GM21360 (cell line): Measurements from ENCODE around the gene LAMA2.

ENCODE experiments used
- ATAC-seq: cut with Tn5 transposase; IDR thresholded peaks from one replicate; pipeline ENCODE4 v1.9.1; 2021; ENCODE audit warnings: mild to moderate bottlenecking, moderate library complexity; ENCODE audit not compliant: unreplicated experiment

Gene LAMA2

DNA sequence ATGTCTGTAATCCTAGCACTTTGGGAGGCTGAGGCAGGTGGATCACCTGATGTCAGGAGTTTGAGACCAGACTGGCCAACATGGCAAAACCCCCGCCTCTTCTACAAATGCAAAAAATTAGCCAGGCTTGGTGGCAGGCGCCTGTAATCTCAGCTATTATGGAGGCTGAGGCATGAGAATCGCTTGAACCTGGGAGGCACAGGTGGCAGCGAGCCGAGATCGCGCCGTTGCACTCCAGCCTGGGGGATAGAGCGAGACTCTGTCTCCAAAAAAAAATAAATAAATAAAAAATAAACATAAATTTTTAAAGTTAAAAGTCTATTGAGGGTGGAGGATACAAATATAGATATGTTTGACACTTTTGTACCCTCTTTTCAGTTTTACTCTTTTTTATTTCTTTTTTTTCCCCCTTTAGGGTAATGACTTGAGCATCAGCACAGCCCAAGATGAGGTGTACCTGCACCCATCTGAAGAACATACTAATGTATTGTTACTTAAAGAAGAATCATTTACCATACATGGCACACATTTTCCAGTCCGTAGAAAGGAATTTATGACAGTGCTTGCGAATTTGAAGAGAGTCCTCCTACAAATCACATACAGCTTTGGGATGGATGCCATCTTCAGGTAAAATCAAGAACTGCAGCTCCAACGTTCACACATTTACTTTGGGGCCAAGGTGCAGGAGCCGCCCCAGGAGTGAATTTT lies 368.9 kb downstream of the LAMA2 start:
- ATAC-seq: peak; percentile 94

DNA sequence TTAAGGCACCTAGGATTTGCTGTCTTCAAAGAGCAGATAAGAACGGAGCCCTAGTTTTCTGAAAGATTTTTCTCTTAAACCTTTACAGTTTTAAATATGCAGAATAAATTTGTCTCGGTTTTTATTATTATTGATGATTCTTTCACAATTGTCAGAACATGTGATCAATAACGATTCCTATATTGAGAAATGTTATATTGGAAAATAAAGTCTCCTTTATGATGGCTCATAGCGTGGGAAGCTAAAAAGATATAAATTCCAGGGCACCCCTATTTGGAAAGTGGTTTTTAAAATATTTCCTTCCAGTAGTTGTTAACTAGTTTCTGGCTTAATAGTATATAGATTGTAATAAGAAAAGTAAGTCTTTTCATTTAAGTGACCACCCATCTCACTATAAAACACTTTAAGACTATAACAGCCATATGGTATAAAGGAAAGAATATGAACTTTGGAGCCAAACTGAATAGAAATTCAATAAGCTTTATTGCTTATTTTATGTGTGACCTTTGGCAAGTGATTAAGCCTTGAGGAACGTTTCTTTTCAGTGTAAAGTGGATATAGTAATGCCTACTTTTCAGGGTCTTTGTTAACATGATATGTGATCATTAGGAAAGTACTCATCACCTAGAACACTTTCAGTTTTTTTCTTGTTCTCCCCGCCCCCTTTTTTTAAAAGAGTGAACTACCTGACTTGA lies 369.6 kb downstream of the LAMA2 start:
- no peak for ATAC-seq

DNA sequence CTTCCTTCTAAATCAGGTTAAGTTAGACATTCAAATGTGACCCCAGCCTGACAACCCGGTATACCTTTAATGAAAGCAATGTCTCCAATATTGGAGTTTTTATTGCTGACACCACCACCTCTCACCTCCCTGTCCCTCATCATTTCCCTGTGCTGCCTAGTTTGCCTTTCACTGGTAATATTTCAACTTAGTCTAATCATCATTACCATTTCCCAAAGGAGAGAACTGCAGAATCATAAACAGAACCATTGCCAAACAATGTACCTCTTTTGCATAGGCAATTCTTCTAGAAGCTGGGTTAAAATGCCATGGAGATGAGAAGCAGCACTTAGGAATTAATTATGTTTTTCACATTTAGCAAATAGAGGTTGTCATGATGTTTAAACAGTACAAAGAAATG lies 370.3 kb downstream of the LAMA2 start:
- no peak for ATAC-seq

DNA sequence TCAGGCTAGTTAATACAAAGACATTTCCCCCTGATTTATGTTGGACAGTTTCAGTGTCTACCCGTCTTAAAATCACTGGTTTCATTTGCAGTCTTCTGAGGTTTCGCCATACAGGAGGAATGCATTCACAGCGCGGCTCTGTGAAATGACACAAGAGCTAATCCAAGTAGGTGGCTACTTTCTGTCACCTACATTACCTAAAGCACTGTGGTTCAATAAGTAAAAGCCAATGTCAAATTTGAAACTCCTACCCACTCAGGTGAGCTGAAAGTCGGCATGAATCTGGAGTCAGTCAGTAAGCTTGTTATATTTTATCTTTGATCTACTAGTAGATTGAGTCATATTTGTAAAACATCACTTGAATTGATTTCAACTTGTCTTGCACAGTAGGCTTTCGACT lies 370.8 kb downstream of the LAMA2 start:
- no peak for ATAC-seq

DNA sequence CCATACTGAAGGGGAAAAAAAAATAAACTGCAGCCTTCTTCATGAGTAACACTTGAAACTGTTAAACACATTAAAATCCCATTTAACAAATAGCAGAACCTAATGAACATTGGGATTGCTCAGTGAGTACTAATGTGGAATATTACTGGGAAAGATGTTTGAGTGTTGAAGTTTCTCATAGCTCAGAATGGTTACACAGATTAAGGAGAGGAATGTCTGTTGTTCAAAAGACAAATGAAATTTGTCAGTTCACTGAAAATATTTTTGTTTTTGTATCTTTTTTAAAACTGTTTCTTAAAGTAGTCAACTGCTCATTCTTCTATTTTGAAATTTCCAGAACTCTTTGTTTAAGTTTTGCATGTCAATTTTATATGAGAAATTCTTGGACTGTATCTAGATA lies 374.3 kb downstream of the LAMA2 start:
- no peak for ATAC-seq

DNA sequence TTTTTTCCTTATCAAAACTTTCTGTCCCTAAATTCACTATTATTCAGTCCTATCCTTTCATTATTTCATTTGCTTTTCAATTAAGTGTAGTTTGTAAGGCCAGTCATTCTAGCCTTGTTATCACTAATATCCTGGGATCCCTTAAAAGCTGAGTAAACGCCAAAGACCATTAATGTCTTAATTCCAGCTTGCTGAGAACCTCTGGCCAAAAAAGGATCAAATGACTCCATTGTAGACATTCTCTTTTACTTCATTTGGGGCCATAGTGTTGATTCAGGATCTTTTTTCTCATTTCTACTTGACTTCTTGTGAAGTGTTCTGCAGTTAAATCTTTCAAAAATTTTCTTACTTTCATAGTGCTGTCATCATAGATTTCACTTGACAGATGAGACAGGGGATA lies 379.7 kb downstream of the LAMA2 start:
- no peak for ATAC-seq

DNA sequence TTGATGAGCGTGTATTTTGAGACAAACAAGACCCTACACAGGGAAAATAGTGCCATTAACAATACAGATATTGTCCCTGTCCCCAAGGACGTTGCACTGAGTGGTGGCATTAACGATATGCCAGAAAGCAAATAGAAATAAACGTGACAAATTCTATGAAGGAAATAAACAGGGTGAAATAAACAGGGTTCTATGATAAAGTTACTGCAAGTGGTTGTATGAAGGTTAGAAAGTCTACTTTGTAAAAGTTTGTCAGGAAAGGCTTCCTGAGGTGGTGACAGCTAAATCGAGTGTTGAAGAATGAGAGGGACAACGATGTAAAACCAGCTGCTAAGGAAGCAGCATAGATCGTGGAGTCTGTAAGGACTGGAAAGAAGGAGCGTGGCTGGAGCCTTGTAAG lies 380.2 kb downstream of the LAMA2 start:
- no peak for ATAC-seq

DNA sequence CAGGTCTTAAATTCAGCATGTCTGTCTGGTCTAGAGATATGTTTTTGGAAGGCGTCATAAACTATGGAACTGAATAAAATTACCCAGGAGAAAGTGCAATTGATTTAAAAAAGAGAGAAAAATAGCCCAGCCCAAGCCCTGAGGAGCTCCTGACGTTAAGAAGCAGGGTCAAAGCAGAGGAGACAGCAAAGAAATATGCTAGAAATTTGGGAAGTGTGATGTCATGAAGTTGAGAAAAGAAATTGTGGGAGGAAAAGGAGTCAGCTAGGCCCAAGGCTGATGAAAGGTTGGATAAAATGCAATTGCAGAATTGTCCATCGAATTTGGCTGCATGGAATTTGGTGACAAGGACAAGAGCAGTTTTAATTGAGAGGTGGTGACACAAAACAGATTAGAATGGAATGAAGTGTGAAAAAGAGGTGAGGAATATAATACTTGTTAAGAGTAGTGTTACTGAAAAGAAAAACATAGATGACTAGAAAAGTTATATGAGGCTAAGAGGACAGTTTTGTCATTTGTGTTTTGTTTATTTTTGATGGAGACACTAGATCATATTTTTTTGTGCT lies 381.6 kb downstream of the LAMA2 start:
- ATAC-seq: no peak

DNA sequence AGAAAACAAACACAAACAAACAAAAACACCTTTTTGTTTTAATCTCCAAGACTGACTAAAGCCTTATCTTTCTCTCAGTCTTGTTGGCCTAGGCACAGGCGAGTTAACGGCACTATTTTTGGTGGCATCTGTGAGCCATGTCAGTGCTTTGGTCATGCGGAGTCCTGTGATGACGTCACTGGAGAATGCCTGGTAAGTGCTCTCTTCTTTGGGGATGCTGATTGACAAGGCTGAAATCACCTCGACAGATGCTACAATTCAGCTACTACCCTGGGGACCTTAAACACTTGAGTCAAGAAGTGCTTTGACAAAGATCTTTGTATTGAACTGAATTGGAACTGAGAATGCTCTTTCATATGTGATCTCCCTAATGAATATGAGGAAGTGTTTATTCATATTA lies 384.1 kb downstream of the LAMA2 start:
- ATAC-seq: no peak

DNA sequence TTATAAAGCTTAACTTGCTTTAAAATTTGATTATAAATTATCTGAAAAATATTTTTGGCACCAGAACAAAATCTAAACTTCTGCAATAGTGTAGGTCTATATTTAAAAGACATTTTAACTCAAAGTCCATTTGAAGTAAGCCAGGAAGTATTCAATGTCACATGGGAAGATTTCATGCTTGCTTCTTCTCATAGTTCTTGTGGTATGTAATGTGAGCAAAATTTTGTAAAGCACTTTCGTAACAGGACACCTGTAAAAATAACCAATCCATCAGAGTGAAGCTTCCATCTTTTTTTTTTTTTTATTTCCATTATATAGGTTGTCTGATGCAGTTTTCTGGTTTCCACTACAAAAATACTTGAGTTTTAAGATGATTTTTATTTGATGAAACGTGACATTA lies 386.1 kb downstream of the LAMA2 start:
- no peak for ATAC-seq

DNA sequence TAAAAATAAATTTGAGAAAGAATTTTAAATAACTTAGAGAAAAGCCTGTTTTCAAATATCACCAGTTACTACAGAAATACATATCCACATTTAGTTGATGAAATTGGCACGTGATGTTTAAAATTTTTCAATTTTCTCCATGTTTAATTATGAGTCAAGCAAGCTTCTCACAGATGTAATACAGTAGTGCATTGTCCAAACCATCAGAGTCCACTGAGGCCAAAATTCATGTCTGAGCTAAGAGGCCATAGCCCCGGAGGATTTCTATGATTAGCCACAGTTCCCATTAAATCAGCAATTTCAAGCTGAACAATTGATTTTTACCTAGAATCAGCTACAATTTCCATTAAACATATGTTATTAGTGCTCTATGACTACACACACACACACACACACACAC lies 387.0 kb downstream of the LAMA2 start:
- no peak for ATAC-seq

DNA sequence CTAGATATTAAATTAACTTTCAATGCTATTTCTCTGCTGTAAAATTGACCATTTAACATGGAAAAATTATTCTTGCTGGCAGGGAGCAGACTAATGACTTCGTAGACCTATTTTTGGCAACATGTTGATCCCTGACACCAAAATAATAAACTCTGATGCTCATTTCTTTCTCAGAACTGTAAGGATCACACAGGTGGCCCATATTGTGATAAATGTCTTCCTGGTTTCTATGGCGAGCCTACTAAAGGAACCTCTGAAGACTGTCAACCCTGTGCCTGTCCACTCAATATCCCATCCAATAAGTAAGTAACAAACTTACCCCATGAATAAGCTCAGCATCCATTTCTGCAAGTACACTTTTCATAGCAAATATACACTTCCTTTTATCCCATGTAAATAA lies 387.5 kb downstream of the LAMA2 start:
- ATAC-seq: no peak

DNA sequence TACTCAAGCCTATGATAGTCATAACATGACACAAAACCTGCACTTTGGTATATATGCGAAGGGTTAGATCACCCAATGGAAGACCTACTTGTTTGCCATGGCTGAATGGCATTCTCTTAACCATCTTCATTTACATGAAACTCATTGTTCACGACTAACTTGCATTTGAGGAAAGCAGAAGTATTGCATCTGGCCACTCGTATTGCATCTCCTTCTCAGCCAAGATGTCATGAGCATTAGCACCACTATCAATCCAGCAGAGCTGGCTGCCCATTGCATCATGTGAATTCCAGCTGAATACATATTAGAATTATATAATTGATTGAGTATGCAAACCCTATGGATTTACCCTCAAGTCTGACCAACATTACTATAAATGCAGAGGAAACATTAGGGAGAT lies 390.2 kb downstream of the LAMA2 start:
- ATAC-seq: no peak

DNA sequence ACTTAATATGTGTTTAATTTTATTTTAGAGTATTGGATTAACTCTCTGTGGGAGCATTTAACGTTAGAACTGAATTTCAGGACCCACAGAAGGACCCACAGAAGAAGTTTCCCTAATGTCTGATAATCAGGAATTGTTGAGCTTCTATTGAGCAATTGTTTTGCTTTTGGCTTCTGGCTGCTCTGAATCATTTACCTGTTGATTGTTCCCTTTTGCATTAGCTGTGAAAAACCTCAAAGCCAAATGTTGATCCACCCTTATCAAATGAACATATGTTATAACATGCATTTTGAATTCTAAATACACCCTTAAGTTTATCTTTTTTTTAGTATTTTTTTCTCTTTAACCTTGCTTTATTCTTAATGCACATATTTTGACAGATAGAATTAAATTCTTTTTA lies 393.5 kb downstream of the LAMA2 start:
- no peak for ATAC-seq

DNA sequence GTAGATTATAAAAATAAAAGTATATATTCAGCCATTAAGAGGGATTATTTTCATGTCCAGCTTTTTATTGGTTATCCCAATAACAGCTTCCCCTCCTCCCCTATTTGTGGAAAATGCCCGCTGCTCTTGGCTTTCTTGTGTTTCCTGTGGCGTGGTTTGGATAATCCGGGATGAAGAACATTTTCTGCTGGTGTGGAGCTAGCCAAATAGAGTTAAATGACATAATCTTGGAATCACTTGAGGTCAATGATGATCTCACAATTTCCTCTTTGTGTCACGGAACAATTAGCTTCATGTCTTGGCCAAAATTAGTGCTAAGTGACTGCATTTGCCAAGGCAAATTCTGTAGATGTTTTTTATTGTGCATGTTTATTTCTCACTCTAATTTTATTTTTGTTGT lies 394.0 kb downstream of the LAMA2 start:
- ATAC-seq: no peak

DNA sequence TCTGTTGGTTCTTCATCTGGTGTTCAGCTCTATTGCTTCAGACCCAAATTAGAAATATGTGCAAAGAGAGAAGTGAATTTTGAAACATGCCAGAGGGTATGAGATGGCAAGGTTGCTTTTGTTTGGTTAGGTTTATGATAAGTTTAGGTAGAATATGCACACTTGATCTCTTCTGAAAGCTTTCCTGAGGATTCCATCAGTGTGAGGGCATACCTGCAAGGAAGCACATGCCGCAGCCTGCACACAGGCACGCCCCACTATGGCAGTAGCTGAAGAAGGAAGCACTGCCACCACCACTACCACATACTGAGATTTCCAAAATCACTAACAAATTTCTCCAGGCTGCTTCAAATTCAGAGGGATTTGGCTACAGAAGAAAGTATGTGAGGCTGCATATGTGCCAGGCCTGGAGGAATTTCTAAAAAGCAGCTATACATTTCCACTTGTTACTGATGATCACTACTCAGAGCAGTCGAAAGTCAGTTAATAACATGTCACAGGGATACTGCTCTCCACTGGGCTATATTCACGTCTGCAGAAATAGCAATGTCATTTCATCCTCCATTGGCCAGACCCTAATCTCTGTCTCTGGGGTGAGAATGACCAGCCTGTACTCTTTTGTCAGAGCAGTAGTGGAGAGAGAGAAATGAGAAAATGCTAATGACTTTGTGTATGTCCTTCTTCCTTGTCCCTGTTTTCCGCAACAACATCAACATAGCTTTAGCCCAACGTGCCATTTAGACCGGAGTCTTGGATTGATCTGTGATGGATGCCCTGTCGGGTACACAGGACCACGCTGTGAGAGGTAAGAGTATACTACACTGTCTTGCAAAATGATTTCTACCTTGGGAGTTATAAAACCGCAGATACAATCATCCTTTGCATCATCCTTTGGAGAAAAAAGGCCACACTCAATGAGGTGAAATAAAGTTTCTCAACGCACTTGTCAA lies 396.7 kb downstream of the LAMA2 start:
- ATAC-seq: no peak

DNA sequence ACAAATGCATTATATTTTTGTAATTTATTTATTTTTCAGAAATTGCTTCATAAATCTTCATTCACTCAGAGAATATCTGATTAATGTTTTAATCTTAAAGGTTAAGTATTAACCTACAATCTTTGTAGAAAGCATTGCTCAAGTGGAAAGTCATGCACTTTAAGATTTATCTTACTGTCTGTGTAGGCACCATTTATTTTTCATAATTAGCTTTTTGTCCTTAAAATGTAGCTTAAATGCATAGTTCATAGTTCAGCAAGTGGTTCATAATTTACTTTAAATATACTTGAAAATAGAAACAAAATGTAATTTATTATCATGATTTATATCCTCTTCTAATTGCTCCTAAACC lies 397.3 kb downstream of the LAMA2 start:
- ATAC-seq: no peak

DNA sequence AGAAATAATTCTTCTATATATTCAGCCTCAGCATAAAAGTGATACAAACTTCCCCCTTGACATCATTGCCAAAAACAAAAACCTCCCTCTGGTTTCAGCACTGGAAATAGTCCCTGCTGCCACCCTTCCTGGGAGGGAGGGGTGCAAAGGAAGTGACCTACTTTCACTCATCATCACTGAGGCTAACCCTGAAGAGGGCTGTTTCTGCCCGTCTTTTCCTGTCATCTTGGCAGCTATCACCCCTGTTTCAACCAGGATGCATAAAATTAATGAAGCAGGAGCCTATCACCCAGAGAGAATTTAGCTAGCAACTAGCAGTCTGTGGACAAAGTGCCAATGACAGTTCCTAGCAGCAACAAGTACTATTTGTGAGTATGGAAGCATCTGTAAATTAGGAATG lies 397.8 kb downstream of the LAMA2 start:
- ATAC-seq: no peak

DNA sequence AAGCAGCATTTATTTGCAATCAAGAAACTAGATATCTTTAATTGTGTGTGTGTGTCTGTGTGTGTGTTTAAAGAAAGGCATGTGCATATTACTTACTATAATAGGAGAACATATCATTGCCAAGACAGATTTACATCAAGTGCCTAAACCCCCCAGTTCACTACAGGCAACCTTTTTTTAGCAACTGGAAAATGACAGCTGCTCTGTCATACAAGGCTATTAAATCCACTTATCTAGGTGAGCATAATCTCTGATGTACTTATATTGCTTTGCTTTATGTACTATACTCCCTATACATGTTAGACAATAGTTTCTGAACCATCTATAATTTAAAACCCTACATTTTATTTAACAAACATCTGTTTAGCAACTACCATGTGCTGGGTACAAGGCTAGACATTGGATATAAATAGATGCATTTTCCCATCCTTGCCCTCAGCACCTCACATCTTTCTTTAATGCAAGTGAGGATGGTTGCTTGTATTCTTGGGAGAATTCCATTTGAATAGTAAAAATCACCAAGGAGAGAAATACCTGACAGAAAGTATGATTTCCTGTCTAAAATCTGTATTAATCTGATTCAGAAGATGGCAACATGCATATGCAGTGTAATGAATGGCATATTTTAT lies 398.3 kb downstream of the LAMA2 start:
- no peak for ATAC-seq

DNA sequence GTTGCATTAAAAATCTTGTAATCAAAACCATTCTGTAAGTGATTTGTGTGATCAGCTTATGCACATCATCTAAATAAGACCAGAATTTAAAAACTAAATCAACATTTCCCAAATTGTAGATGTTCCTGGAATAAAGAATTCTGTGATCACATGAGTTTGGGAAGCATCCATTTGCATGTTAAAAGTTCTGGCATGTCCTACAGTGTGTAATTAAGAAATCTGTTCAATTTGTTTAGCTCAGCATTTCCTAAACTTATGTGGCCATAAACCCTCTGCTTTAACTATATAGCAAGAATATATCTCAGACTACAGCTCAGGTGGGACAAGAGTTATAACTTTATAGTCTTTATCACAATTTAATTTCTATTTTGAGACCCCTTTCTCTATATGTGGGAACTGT lies 399.1 kb downstream of the LAMA2 start:
- no peak for ATAC-seq

DNA sequence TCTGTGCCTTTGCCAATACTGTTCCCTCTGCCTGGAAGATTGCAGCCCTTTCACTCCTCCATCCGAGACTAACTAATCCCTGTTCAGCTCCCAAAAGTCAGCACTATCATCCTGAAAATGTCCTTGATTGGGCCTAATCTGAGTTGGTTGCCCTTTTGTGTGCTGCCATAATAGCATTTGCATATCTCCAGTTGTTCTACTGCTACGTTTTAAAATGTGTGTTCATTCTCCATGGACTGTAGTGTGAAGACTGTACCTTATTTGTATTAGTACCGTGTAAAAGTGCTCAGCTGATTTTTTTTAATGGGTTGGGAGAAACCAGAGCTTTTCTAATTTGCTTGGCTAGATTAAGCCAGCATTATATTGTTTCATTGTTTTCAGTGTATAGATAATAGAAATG lies 401.3 kb downstream of the LAMA2 start:
- no peak for ATAC-seq
